Stimulated activated CD8-positive, alpha-beta memory T cell treated with anti-CD3 and anti-CD28 coated beads, Interleukin-7, amount 100 ng/mL, for 48 hours (primary cell): ENCODE results near the gene TPT1.
"Not testable (repeated sequence)": the region's sequence is repeated elsewhere in the genome, so short reads cannot be mapped to it uniquely, and the experiment has no call there.

Source experiments
- DNase-seq, 2 donors: peaks; one replicate each; pipeline ENCODE4 v3.0.0-alpha.2; 2020; ENCODE audit warnings: low read depth in 1 of 2; ENCODE audit errors: extremely low read depth in 1 of 2

The TPT1 gene

GRCh38 chr13:45306966-45307365 is 34.0 kb downstream of the TPT1 start:
- DNase-seq: no peak

DNA sequence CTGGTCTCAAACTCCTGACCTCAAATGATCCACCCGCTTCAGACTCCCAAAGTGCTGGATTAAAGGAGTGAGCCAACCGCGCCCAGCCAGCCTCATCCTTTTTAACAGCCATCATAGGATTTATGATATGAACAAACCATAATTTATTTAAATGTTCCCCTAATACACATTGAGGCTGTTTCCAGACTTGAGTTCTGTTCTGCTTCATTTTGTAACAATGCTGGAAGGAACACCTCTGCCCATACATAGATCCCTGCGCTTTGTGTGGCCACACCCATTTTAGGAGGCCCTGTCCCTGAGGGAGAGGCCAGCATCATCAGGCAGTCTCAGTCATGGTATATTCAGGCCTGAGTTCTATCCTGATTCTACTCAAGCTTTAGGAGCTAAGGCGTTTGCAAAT is 35.9 kb downstream of the TPT1 start:
- no peak for DNase-seq

GRCh38 chr13:45303866-45304265 is 37.1 kb downstream of the TPT1 start:
- DNase-seq: no peak

DNA sequence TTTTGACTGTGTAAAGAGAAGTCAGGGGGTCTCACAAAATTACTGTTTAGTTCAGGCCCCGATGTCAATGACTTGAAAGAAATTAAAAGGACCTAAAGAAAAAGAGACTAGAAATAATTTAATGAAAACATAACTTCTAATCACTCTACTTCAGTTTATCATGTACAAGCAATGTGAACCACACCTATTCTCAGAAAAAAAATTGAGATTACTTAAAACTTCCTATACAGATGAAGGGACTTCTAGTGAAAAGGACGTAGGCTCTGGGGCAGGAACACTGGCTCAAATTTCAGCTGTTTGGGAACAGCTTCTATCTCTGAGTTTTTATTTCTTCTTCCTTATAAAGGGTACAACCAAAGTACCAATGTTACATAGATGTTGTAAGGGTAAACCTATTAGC is 38.0 kb downstream of the TPT1 start:
- DNase-seq: no peak

- DNase-seq: no peak
Measured at GRCh38 chr13:45302507-45302906, 38.5 kb downstream of the TPT1 start.

GRCh38 chr13:45301263-45301662 is 39.7 kb downstream of the TPT1 start:
- DNase-seq: no peak

GRCh38 chr13:45300190-45300985 is 40.6 kb downstream of the TPT1 start:
- no peak for DNase-seq

DNA sequence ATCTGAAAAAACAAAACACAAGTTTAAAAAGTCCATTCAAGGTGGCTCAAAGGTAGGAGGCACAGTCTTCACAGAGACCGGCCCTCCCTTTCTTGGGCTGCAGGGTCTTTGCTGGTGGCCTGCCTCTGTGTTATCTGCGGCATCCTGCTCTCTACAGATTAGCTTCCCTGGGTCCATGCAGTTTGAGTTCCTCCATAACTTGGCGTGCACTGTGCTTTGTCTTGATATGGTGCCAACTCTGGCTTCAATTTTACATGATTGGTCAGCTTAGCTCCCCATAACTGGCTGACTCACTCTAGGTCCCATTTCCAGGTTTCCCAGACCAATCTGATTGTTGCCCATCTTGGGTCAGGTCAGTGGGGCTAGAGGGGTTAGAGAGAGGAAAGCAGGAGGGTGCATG is 41.8 kb downstream of the TPT1 start:
- DNase-seq: no peak

DNA sequence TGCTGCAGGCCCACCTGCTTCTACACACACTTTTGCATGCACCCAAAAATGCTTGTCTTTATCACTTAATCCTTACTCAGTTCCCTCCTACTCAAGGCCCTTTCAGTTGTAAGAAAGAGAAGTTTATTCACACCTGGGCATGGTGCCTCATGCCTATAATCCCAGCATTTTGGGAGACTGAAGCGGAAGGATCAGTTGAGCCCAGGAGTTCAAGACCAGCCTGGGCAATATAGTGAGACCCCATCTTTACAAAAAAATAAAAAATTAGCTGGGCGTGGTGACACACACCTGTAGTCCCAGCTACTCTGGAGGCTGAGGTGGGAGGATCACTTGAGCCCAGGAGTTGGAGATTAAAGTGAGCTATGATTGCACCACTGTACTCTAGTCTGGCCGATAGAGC is 42.4 kb downstream of the TPT1 start:
- not testable (repeated sequence) for DNase-seq

DNA sequence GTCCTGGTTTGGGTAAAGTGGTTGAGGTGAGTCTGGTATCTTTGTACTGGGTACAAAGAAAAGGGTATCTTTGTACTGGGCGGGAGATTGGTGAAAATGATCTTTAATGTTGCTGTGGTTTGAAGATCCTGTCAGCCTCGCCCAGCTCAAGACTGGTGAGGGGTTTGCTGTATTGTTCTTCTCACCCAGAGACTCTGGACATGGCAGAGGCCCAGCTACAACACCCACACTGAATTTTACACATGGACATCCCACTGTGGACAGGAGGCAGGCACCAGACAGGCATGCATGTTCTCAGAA is 42.8 kb downstream of the TPT1 start:
- DNase-seq: no peak

DNA sequence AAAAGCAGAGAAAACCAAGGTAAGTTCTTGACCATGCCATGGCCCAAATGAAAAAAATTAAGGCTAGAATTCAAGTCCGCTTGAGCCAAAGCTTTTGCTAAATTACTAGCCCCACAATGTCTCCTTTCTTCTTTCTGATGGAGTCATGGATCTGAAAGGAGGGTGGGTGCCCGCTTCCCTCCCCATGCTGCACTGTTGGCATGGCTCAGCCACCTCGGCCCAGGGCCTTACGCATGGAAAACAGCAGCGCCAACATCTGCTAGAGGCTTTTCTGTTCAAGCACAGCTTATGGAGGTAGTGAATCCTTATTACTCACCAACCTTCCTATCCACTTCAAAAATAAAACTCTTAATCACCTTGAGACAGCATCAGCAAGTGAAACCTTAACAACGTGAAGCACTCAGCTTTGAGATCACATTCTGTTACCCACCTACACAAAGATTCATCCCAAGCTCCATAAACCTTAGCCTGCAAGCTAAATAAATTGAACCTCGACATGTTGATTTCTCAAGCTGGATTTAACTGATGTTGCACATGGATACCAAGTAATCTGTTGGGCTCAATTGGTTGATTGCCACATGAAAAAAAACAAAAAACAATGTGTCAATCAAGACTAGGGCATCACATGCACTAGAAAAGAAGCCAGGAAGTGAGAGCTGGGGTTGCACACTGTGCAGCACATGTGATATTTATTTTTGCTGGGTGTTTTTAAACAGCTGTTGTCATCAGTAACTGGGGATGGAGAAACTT is 43.4 kb downstream of the TPT1 start:
- DNase-seq: no peak

GRCh38 chr13:45296259-45296658 is 44.7 kb downstream of the TPT1 start:
- no peak for DNase-seq

- DNase-seq: no peak
Measured at GRCh38 chr13:45295536-45295935, 45.4 kb downstream of the TPT1 start.

DNA sequence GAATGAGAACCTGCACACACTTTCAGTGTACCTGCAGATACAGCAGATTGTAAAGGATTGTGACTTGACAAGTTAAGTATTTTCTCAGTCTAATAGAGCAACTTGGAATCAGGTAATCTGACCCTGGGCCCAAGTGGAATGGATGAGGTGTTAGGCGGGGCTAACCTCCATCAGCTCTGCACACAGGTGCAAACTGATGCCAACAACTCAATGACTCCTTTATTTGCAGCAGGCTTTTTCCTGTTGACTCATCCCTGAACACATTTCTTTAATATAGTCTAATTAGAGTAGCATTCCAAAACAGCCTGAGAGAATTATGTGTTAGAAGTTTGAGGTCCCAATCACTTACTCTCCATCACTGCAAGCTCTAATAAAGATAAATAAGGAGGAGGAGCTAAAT is 48.8 kb downstream of the TPT1 start:
- no peak for DNase-seq

DNA sequence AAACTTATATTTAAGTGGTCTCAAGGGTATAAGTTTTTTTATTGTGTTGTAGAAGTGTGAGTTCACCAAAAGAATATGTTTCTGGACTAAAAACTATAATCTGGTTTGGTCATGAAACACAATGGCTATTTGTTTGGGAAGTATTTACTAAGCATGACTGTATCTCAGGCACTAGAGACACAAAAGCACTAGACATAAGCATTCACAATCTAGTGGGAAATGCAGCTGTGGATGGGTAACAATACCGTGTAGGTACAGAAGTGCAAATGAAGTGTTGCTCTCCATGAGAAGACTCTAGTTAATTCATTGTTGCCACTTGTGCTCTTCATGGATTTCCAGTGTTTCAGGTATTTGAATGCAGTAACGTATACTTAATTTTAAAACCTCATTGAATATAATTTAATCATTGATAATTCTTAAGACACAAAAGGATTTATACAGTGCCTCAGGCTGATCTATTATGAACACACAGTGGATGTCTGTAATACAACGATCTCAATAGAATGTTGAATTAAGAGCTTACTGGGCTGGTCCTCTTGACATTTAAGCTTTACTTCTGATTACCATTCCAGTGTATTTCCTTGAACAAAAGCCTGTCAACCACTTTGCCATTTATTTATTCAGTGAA is 50.9 kb downstream of the TPT1 start:
- no peak for DNase-seq
